DMS53 treated with DMSO at 0.1 percent for 48 hours (cell line): ENCODE measurements around the gene NDUFAB1.
"Not testable (repeated sequence)": the region's sequence is repeated elsewhere in the genome, so short reads cannot be mapped to it uniquely, and the experiment has no call there.

Experiments used
- DNase-seq: peaks from one replicate; lab custom pipeline; 2025; ENCODE audit not compliant: unreplicated experiment; lab: John Stamatoyannopoulos, UW

Gene NDUFAB1

GRCh38 chr16:23556881-23557778 is 39.0 kb downstream of the NDUFAB1 start, which contains the start of the genes EARS2 and UBFD1:
Gene EARS2 (minus strand): TSS chr16:23557350. CDS start chr16:23557343, 7 bp downstream.
Gene UBFD1 (plus strand): TSS chr16:23557727. CDS start chr16:23557743, 16 bp downstream.
- DNase-seq: peak; percentile 98

GRCh38 chr16:23554536-23554935 is 41.6 kb downstream of the NDUFAB1 start:
- DNase-seq: no peak

GRCh38 chr16:23552161-23552560 is 44.0 kb downstream of the NDUFAB1 start:
- no peak for DNase-seq

DNA sequence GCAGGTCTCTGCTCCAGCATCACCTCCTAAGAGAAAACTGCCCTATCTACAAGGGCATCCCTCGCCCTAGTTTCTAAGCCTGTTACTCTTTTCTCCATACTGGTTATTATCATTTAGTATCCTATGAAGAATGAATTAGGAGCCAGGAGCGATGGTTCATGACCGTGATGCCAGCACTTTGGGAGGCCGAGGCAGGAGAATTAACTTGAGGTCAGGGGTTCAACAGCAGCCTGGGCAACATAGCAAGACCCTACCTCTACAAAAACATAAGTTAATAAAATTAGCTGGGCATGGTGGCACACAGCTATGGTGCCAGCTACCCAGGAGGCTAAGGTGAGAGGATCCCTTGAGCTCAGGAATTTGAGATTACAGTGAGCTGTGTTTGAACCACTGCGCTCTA is 46.2 kb downstream of the NDUFAB1 start:
- no peak for DNase-seq

- no peak for DNase-seq
These were observed 51.7 kb downstream of the NDUFAB1 start for GRCh38 chr16:23544436-23544835.

DNA sequence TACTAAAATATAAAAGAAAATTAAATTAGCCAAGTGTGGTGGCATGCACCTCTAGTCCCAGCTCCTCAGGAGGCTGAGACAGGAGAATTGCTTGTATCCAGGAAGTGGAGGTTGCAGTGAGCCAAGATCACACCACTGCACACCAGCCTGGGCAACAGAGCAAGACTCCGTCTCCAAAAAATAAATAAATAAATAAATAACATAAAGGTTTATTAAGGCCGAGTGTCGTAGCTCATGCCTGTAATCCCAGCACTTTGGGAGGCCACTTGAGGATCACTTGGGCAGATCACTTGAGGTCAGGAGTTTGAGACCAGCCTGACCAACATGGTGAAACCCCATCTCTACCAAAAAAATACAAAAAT is 55.3 kb downstream of the NDUFAB1 start:
- not testable (repeated sequence) for DNase-seq

DNA sequence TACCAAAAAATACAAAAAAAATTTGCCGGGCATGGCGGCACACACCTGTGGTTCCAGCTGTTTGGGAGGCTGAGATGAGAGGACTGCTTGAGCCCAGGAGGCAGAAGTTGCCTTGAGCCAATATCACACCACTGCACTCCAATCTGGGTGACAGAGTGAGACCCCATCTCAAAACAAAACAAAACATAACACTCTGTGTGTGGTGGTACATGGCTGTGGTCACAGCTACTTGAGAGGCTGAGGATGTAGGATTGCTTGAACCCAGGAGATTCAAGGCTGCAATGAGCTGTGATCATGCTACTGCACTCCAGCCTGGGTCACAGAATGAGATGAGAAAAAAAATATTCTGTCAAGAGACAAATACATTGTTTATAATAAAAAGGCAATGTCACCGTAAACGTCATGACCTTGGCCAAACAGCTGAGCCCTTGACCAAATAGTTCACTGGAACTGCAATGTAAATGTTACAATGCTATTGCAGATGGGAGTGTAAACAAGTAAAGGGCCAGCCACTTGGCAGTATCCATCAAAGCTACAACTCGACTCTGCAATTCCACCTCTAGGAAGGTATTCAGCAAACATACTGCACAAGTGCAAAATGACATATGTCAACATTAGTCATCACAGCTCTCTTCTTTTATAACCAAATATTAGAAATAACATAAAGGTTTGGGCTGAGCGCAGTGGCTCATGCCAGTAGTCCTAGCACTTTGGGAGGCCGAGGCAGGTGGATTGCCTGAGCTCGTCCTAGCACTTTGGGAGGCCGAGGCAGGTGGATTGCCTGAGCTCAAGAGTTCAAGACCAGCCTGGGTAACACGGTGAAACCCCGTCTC is 55.9 kb downstream of the NDUFAB1 start:
- peak; percentile 97 for DNase-seq

DNA sequence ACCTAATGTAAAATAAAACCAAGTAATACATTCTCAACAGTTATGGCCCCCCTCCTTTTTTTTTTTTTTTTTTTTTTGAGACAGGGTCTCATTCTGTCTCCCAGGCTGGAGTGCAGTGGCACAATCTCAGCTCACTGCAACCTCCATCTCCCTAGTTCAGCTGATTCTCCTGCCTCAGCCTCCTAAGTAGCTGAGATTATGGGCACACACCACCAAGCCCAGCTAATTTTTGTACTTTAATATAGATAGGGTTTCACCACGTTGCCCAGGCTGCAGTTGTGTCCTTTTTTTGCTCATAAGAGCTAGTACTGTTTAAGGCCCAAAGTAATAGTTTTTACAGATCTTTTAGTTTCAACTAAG is 57.2 kb downstream of the NDUFAB1 start:
- no peak for DNase-seq

DNA sequence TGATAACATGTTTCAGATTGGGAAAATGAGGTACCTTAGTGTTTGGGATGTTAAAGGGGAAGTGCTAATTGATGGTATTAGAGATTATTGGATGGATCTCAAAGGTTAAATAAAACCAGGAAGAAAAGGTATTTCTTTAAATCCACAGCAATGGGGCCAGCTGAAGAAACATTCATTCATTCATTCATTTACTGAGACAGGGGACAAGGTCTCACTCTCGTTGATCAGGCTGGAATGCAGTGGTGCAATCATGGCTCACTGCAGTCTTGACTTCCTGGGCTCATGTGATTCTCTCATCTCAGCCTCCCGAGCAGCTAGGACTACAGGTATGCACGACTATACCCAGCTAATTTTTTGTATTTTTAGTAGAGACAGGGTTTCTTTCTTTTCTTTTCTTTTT is 58.7 kb downstream of the NDUFAB1 start:
- no peak for DNase-seq

DNA sequence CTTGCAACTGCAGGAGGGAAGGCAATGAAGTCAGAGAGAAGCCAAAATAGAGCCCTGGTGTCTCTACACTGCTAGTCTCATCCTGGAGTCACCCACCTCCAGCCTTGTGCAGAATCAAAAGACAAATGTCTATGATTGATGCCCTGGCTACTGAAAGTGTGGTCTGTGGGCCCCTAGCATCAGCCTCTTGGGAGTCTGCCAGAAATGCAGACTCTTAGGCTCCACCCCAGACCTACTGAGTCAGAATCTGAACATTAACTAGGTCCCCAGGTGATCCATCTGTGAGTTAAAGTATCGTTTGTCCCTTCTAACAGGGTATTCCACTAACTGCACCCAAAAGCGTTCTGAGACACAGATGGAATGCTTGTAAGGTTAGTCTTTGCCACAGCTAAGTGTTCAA is 60.2 kb downstream of the NDUFAB1 start:
- DNase-seq: no peak

GRCh38 chr16:23534868-23535860 is 61.0 kb downstream of the NDUFAB1 start:
- DNase-seq: no peak

- no peak for DNase-seq
These were observed 63.7 kb downstream of the NDUFAB1 start for GRCh38 chr16:23532448-23532847.
